SIG-M5 (cell line): ENCODE results near the gene STARD13.
"Not testable (repeated sequence)": the region's sequence is repeated elsewhere in the genome, so short reads cannot be mapped to it uniquely, and the experiment has no call there.

Experiments
- DNase-seq: peaks from one replicate; lab custom pipeline; 2025; lab: John Stamatoyannopoulos, UW

STARD13 gene

GRCh38 chr13:33177340-33178208 lies 108.0 kb downstream of the STARD13 start:
- not testable (repeated sequence) for DNase-seq

DNA sequence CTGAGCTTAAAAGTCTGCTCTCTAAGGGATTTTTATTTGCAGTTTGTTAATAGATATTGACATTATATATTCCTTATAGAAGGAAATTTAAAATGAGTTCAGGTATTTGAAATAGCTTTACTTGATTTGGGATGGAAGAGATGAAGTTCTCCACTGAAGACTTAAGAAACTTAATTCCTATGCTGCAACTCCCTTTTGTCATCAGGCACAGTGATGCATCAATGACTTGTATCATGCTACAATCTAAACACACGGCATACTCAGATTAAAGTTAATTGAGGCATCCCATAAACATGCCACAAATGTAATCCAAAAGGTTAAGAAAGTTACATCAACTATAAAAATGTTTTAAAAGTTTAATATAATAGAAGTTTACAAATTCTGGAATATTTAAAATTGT lies 109.0 kb downstream of the STARD13 start:
- no peak for DNase-seq

GRCh38 chr13:33175991-33176390 lies 109.6 kb downstream of the STARD13 start:
- DNase-seq, result no peak

GRCh38 chr13:33174931-33175330 lies 110.6 kb downstream of the STARD13 start:
- no peak for DNase-seq

- DNase-seq, result no peak
Measured at GRCh38 chr13:33174491-33174890, 111.1 kb downstream of the STARD13 start.

DNA sequence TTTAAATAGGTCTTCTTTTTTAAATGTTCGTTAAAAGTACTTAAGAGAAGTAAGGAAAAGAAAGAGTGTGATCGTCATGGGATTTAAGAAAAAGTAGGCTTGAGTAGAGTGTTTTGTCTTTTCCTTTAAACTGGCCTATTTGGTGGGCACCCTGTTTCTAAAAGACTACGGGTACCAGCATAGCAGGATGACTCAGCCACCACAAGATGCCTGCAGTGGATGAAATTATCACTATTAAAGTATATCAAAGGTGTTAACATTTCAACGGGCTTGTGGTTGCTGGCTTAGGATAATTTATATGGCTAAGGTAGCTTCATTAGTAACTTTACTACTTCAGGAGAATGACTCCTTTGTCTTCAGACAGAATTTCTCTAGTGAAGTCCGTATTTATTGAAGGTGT lies 112.6 kb downstream of the STARD13 start:
- DNase-seq, result no peak

- DNase-seq, result no peak
Measured at GRCh38 chr13:33172400-33172799, 113.2 kb downstream of the STARD13 start.

DNA sequence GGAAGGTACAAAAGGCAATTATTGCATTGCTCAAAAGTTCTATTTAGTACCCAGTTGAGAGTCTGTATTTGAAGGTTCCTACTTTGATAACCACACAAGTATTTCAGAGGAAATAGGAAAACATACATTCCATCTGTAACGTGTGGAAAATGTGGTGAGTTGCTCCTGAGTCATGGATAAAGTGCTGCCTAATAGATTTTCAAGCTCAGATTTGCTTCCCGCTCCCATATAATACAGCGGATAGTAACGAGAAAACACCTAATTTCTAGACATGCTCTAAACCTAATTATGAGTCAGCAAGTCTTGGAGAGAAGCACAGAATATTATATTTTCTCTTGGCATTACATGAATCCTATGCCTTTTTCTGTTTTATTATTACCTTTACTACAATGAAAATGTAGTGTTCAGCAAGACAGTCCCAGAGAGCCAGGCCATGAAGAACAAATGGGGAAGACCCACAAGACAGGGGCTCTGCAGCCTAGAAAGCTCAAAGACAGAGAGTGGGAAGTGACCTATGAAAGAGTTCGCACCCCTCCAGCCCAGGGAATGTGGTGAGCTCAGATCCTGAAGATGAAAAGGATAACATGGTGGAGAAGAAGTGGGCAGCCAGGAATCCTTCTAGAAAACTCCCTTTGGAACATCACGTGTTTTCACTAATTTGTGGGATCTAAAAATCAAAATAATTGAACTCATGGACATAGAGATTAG lies 116.1 kb downstream of the STARD13 start:
- no peak for DNase-seq

- DNase-seq, result no peak
Measured at GRCh38 chr13:33168321-33168960, 117.1 kb downstream of the STARD13 start.

- DNase-seq, result no peak
Measured at GRCh38 chr13:33167491-33167890, 118.1 kb downstream of the STARD13 start.

GRCh38 chr13:33165787-33166186 lies 119.8 kb downstream of the STARD13 start:
- DNase-seq, result no peak

DNA sequence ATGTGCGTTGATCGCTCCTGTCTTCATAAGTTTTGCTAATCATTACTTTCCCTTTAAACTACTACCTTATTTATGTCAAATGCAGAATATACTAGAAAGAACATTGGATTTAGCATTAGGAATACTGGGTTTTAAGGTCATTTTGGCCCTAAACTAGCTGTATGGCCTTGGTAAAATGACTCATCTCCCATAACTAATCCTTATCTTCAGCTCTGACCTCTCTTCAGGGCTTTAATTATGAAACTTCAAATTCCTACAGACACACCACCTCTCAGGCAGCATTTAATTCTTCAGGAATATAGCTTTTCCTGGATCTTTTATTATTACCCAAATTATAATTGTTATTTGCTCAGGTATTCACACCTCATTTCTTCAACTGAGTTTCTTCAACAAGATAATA lies 121.2 kb downstream of the STARD13 start:
- no peak for DNase-seq

GRCh38 chr13:33162725-33163124 lies 122.8 kb downstream of the STARD13 start:
- not testable (repeated sequence) for DNase-seq

DNA sequence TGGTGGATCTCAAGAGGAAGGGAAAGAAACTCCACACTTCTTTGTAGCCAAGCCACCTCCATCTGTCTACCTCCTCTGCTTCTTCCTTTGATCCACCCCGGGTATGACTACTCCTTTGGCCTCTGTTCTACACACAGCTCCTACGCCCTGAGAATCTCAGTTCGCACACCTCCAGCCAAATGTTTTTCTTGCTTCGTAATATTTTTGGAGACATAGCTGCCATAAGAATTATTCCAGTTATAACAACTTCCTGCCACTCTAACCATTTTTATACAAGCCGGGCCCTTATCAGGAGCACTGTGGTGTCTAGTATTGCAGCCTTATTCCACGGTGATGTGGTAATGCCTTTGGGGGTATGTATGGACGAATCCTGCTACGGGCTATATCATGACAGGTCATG lies 126.7 kb downstream of the STARD13 start:
- DNase-seq, result no peak

- DNase-seq, result no peak
Measured at GRCh38 chr13:33158271-33158670, 127.3 kb downstream of the STARD13 start.

GRCh38 chr13:33154911-33155310 lies 130.6 kb downstream of the STARD13 start:
- DNase-seq, result no peak

DNA sequence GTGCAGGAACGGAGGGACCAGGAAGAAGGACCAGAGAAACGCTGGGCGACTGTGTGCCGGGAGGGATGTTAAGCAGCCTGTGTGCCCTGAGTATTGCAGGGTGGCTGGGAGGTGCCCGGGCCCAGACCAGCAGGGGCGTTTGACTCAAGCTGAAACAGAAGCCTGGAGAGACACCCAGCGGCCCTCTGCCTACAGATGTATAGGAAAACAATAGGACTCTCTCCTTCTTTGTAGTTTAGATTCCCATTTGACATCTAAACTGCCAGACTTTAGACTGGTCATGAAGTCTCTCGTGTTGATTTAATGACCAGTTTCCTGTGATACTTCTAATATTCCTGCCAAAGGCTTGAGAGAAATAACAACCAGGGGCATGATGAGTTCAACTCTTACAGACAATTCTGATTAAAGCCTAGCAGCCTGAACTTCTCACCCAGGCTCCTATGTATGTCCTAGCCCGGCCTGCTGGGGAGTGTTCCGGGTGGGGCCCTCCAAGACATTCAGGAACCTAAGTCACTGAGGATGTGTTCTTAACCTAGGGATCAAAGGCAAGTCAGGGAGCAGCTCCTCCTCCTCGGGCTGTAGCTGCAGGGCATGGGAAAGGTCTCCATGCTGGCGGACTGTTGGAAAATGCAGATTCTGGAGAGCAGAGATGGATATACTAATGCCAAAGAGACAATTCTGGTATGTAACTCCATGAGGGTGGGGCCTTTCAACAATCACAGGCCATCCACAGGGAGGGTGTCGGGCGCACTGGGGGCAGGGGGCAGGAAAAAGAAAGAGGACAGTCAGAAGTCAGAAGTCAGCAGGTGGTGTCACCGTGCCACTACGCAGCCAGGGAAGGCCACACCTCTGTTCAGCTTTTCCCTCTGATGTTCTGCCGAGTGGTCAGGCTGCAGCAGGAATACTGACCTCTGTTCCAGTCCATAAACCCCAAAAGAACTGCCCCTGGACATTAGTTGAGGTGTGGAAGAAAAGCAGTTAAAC lies 131.8 kb downstream of the STARD13 start:
- DNase-seq, result no peak

- no peak for DNase-seq
Measured at GRCh38 chr13:33152389-33152788, 133.2 kb downstream of the STARD13 start.

DNA sequence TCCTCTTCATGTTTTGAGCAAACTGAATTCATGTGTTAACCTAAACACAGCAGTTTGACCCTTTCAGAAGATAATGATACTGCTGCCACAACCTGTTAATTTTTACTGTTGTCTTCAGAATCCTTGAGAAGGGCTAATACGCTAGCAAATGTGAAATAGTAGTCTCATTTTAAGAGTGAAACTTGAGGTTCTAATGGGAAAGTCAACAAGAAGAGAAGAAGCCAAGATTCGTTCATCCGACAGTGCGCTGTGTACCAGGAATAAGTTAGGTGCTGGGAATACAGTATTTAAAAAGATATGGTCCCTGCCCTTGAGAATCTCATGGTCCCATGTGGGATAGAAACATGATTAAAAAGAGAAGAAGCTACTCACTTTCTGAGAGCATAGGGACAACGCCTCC lies 134.9 kb downstream of the STARD13 start:
- no peak for DNase-seq

GRCh38 chr13:33150126-33150525 lies 135.4 kb downstream of the STARD13 start:
- no peak for DNase-seq

DNA sequence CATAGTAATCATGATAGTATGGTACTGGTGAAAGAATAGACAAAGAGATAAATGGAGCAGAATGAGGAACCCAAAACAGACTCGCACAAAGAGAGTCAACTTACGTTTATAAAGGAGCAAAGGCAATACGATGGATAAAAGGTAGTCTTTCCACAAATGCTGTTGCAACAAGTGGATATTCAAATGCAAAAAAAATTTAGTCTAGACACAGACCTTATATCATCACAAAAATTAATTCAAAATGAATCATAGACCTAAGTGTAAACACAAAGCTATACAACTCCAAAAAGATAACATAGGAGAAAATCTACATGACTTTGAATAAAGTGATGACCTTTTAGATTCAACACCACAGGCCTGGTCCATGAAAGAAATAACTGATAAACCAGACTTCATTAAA lies 137.7 kb downstream of the STARD13 start:
- DNase-seq, result no peak
